Heart left ventricle (tissue), 16 donors: ENCODE measurements around the gene CD4. TPM values are rescaled to one million over a fixed set of nuclear protein-coding genes. Genes with fewer than 3 reads are reported as not detected.

Experiments used
- ATAC-seq, 4 donors: fragments of 200-7000 bp; cut with Tn5 transposase; one replicate each; pipeline ENCODE4 v1.9.1; 2020 to 2022; ENCODE audit warnings: moderate library complexity in 4 of 4, mild to moderate bottlenecking in 3 of 4, moderate number of reproducible peaks in 1 of 4
- DNase-seq, 5 donors: peaks; one replicate each; pipeline ENCODE4 v3.0.0-alpha.2; 2020
- H3K27ac ChIP-seq, 12 donors: fragments of 200-600 bp; sonication (generic) in 4 of 12; one replicate each; pipeline versions ENCODE4 v1.5.0 to v1.8.0; 2016 to 2022; ENCODE audit warnings: mild to moderate bottlenecking in 2 of 12
- H3K27me3 ChIP-seq, 9 donors: fragments of 200-600 bp; sonication (generic) in 2 of 9; one replicate each; pipeline versions ENCODE4 v1.5.1 to v1.8.0; 2016 to 2022; ENCODE audit warnings: mild to moderate bottlenecking in 3 of 9
- H3K36me3 ChIP-seq, 9 donors: fragments of 200-600 bp; sonication (generic) in 2 of 9; one replicate each; pipeline versions ENCODE4 v1.5.0 to v1.8.0; 2018 to 2022; ENCODE audit warnings: mild to moderate bottlenecking in 2 of 9
- H3K4me1 ChIP-seq, 12 donors: fragments of 200-600 bp; sonication (generic) in 4 of 12; one replicate each; pipeline versions ENCODE4 v1.5.0 to v1.8.0; 2016 to 2022; ENCODE audit warnings: mild to moderate bottlenecking in 3 of 12
- H3K4me3 ChIP-seq, 12 donors: fragments of 200-600 bp; sonication (generic) in 4 of 12; one replicate each; pipeline versions ENCODE4 v1.5.0 to v1.8.0; 2017 to 2022; ENCODE audit warnings: mild to moderate bottlenecking in 9 of 12, moderate library complexity in 4 of 12
- H3K9me3 ChIP-seq, 12 donors: fragments of 200-600 bp; sonication (generic) in 4 of 12; one replicate each; pipeline versions ENCODE4 v1.5.0 to v1.8.0; 2016 to 2022; ENCODE audit warnings: mild to moderate bottlenecking in 1 of 12
- POLR2A ChIP-seq, 2 donors: fragments of 450-650 bp; IDR thresholded peaks; one replicate each; pipeline ENCODE4 v1.6.1; 2017; ENCODE audit warnings: antibody characterized with exemption in 2 of 2, mild to moderate bottlenecking in 2 of 2, moderate library complexity in 2 of 2
- WGBS, 4 donors: extraction: QIAGEN DNeasy Blood & Tissue Kit in 2 of 4; methylation state at CpG; one replicate each; pipeline versions ENCODE4 v1.1.5 to v1.1.7; 2013 to 2018; 5-methylcytosine and 5-hydroxymethylcytosine counted together
- intact Hi-C, 10 donors: fragments of 100-400 bp; cut with DNase I; formaldehyde crosslinking; loops; one replicate each; pipeline versions ENCODE4 v1.11.1 to v1.14.2; 2022
- polyA plus RNA-seq, 2 donors: library from polyadenylated mRNA; stranded (reverse); fragments of 200-250 nt; gene quantifications; one replicate each; pipeline ENCODE4 v1.2.3, GENCODE V29; 2013
- total RNA-seq, 9 donors: library from RNA; depleted of rRNA in 2 of 9; stranded (reverse); fragments of >200 nt in 2 of 9; fragmentation: NEBNext Ultra II Directional in 3 of 9; extraction: Animal tissue kit (Norgen Biotek cat#: 25700) in 3 of 9; gene quantifications; one replicate each; pipeline versions ENCODE4 v1.1.0 to v1.2.4, GENCODE V29; 2016 to 2023
- TF ChIP-seq, protein P1 (sequence below), 12 donors: fragments of 200-600 bp; sonication (generic) in 4 of 12; IDR thresholded peaks; one replicate each; pipeline versions ENCODE4 v1.5.0 to v1.8.0; 2018 to 2022; ENCODE audit warnings: antibody characterized with exemption in 12 of 12, mild to moderate bottlenecking in 5 of 12
- donor health status: ischemic (EF 13 %, LVEDD 7.1; RV severe dilation, severe dysfunction).
- donor health status: healthy with polysubstance abuse.
- donor health status: DM: no; HTN: yes; CAD: no.
- donor health status: DM: no; HTN: no; CAD: no.
- donor health status: ischemic (EF 25% LVEDD 6.9; RV normal size, moderate dysfunction).
- donor health status: ischemic (EF 25% LVEDD 5.7; RV mildly dilated, moderate dysfunction).
- donor health status: healthy.
- donor health status: DM: yes; HTN: yes; CAD: no.
- donor health status: ischemic (EF 35%, LVEDD 5.7; RV mildly dilated, moderate dysfunction).
- donor health status: nonischemic (EF 11% LVEDD 7.7; RV severe dilation, severe dysfunction).
- donor health status: DM: yes; HTN: yes; CAD: no.
- donor health status: PGD.
- donor health status: ischemic (EF 29% LVEDD 5.4; RV normal size, mild dysfunction).
- donor health status: nonischemic (EF 23%, LVEDD 6.1; RV moderate dilation, normal function).

The CD4 gene
- total and polyA plus RNA-seq, 11 donors: 1.1 to 71.9 (median 4.6) TPM

DNA sequence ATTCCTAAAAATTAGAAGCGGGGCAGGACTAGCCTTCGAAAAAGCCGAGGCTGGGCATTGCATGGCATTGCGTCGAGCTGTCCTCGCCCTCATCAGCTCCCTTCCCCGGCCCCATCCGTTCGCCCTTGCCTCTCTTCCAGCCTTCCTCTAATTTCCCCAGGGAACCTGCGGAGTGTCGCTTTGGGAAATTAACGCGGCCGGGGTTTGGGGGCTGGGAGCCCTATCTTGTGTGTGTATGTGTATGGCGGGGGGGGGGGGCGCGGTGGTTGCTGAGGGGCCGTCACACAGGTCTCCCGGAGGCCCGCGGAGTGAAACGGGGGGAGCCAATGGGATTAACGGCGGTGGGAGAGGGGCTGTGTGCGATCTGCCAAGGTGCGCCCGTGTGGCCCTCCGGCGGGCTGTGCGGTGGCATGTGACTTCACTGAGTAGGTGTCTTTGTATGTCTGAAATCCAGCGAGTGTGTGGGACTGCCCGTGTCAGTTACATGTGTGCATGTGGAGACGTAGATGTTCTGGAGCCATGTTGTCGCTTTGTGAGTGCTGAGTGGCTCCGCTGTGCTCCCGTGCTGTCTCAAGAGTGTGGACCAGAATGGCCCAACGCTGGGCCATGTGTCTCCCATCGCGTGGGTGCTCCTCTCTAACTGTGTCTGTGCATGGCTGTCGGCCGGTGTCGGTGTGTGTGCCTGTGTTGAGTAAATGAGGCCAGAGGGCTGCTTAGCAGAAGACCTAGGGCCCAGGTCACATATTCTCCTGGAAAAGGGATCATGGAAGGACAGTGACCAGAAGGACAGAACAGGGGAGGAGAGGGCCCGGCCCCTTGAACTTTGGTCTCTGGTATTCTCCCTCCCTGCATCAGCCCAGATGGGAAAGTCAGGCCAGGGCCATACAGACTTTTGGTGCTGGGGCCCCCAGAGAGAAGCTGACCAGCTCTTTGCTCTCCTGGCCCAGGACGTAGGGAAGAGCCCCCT lies 21.7 kb upstream of the CD4 start:
- ATAC-seq (no peak), DNase-seq (peak in 1 of 5 donors; percentile 33)
- WGBS, 4 donors: 8 to 16% (median 11%) methylated on average over 30 to 44 of the region's 44 CpGs
- Histone ChIP-seq H3K4me1 (peaks cover 4 to 78% (median 42%) of the 10 kb centered on the region in 12 donors), H3K27me3 (peaks cover 0 to 4% (median 0%) of the 10 kb centered on the region in 9 donors), H3K36me3 (peaks cover 0 to 20% (median 6%) of the 10 kb centered on the region in 9 donors), H3K9me3 (no peaks in the 10 kb centered on the region), H3K4me3 (peak overlapping the region; percentile 54 to 100 (median 85)), H3K27ac (peak overlapping the region; percentile 80 to 99 (median 94))
- no peak for TF ChIP-seq POLR2A (IDR thresholded peaks at IDR 0.05)
- TF ChIP-seq, protein P1, sequence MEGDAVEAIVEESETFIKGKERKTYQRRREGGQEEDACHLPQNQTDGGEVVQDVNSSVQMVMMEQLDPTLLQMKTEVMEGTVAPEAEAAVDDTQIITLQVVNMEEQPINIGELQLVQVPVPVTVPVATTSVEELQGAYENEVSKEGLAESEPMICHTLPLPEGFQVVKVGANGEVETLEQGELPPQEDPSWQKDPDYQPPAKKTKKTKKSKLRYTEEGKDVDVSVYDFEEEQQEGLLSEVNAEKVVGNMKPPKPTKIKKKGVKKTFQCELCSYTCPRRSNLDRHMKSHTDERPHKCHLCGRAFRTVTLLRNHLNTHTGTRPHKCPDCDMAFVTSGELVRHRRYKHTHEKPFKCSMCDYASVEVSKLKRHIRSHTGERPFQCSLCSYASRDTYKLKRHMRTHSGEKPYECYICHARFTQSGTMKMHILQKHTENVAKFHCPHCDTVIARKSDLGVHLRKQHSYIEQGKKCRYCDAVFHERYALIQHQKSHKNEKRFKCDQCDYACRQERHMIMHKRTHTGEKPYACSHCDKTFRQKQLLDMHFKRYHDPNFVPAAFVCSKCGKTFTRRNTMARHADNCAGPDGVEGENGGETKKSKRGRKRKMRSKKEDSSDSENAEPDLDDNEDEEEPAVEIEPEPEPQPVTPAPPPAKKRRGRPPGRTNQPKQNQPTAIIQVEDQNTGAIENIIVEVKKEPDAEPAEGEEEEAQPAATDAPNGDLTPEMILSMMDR (IDR thresholded peaks at IDR 0.05): no peak
- intact Hi-C loops: loop anchor here in 3 of 10 donors (2.0 to 5.0 kb wide), 2 partner anchors 15 to 155 kb away; partner anchors contain the start of gene MLF2 (in 2 of the 3)

DNA sequence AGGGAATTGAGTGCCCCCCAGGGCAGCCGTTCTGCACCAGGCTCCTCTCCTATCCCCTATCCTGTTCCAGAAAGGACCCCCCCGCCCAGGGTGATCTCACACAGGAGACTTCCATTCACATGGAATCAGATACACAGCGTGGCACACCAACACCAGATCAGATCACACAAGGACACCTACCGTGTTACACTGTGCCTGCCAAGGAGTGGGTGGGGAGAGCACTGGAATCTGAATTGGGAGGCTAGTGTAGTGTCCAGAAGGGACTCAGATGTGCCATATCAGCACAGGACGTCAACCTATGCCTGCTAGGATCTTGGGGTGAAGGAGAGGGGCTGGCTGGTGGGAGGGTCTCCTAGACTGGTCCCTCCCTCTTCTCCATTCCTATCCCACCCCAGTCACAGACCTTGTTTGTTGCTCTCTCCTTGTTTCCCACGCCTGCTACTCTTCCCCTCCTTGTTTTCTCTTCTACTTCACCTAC lies 20.9 kb upstream of the CD4 start:
- intact Hi-C loops: loop anchor here in 1 of 10 donors (5.0 kb wide), 1 partner anchor 156 kb away; no protein-coding TSS in a partner anchor
- no peak for DNase-seq
- WGBS, 4 donors: 36 to 43% (median 37%) methylated on average over 6 of the region's 6 CpGs

DNA sequence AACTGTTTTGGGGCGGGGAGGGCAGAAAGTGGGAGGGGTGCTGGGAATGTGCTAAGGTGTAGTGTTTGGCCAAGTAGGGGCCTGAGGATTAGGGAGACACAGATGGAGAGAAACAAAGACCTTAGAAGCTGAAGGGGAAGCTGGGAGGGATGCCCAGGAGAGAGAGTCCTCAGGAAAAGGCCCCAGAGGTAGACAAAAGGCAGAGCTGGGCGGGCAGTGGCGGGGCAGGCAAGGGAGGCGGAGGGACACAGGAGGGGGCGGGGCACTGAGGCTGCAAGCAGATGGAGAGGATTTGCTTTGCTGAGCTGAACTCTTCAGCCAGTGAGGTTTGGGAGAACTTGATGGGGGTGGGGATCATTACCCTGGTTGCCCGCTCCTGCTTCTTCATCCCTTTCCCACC lies 20.3 kb upstream of the CD4 start:
- Histone ChIP-seq H3K4me1 (peaks cover 4 to 78% (median 34%) of the 10 kb centered on the region in 12 donors), H3K27me3 (peaks cover 0 to 16% (median 0%) of the 10 kb centered on the region in 9 donors), H3K9me3 (no peaks in the 10 kb centered on the region), H3K27ac (peak overlapping the region in 5 of 12 donors; percentile 9 to 99 (median 93)), H3K36me3 (peaks cover 0 to 20% (median 6%) of the 10 kb centered on the region in 9 donors), H3K4me3 (peak overlapping the region in 7 of 12 donors; percentile 70 to 100 (median 93))
- ATAC-seq (no peak), DNase-seq (peak in 3 of 5 donors; percentile 51 to 61 (median 55))
- intact Hi-C loops: loop anchor here in 1 of 10 donors (5.0 kb wide), 1 partner anchor 157 kb away; no protein-coding TSS in a partner anchor
- WGBS, 4 donors: 65 to 88% (median 69%) methylated on average over 6 of the region's 6 CpGs
- TF ChIP-seq POLR2A (IDR thresholded peaks at IDR 0.05): no peak
- TF ChIP-seq, protein P1 (IDR thresholded peaks at IDR 0.05): no peak

More for the DNA sequence above, 20.9 kb upstream of the CD4 start:
- peak overlapping the region in 11 of 12 donors; percentile 54 to 100 (median 86) for H3K4me3 ChIP-seq
- H3K4me1 ChIP-seq: peaks cover 4 to 79% (median 39%) of the 10 kb centered on the region in 12 donors
- peak overlapping the region in 8 of 12 donors; percentile 3 to 99 (median 92) for H3K27ac ChIP-seq
- no peak for TF ChIP-seq POLR2A (IDR thresholded peaks at IDR 0.05)
- TF ChIP-seq, protein P1 (IDR thresholded peaks at IDR 0.05): no peak
- no peak for ATAC-seq
- H3K36me3 ChIP-seq: peaks cover 0 to 20% (median 6%) of the 10 kb centered on the region in 9 donors
- peaks cover 0 to 11% (median 0%) of the 10 kb centered on the region in 9 donors for H3K27me3 ChIP-seq
- no peaks in the 10 kb centered on the region for H3K9me3 ChIP-seq
